Activated T-helper 1 cell treated with anti-CD3 and anti-CD28 coated beads, Interleukin-2, amount 50 U/mL, for 16 hours (primary cell): ENCODE measurements around the gene ZNF92.
"Not testable (repeated sequence)": the region's sequence is repeated elsewhere in the genome, so short reads cannot be mapped to it uniquely, and the experiment has no call there.

Experiments used
- DNase-seq, 2 donors: peaks; one replicate each; pipeline ENCODE4 v3.0.0-alpha.2; 2020; ENCODE audit warnings: low read depth in 1 of 2, low spot score in 1 of 2

Gene ZNF92

GRCh38 chr7:65423286-65423685, 49.6 kb downstream of the ZNF92 start:
- DNase-seq = not testable (repeated sequence)

- no peak for DNase-seq
Observed at GRCh38 chr7:65429642-65430343, 56.1 kb downstream of the ZNF92 start.

- no peak for DNase-seq
Observed at GRCh38 chr7:65430344-65431186, 56.9 kb downstream of the ZNF92 start.

GRCh38 chr7:65434307-65434706, 60.7 kb downstream of the ZNF92 start:
- no peak for DNase-seq

GRCh38 chr7:65436163-65436562, 62.5 kb downstream of the ZNF92 start:
- DNase-seq = no peak

- DNase-seq = no peak
Observed at GRCh38 chr7:65438598-65438997, 64.9 kb downstream of the ZNF92 start.

- no peak for DNase-seq
Observed at GRCh38 chr7:65441010-65441409, 67.4 kb downstream of the ZNF92 start.

- DNase-seq = no peak
Observed at GRCh38 chr7:65444205-65444842, 70.7 kb downstream of the ZNF92 start.

GRCh38 chr7:65444899-65445823, 71.5 kb downstream of the ZNF92 start:
- no peak for DNase-seq

- DNase-seq = not testable (repeated sequence)
Observed at GRCh38 chr7:65447041-65447440, 73.4 kb downstream of the ZNF92 start.

- no peak for DNase-seq
Observed at GRCh38 chr7:65448816-65449504, 75.3 kb downstream of the ZNF92 start.

GRCh38 chr7:65449505-65449852, 75.8 kb downstream of the ZNF92 start:
- no peak for DNase-seq
